ENCODE measurements around the gene CCN2. TPM values are rescaled to one million over a fixed set of nuclear protein-coding genes. Genes with fewer than 3 reads are reported as not detected.

Gene CCN2
- total RNA-seq, 1 donor from 2014 or later, result 683 TPM

Other genes starting within 250 kb of the CCN2 start
- not detected in 3 replicates for gene OR2A4, start 250.0 kb downstream of the CCN2 start, total RNA-seq
- 0.16 TPM in 1 of 3 replicates, not detected in the others for gene CTAGE9, start 240.4 kb downstream of the CCN2 start, total RNA-seq
- gene ENPP1, start 143.4 kb downstream of the CCN2 start, total RNA-seq, result 6.6 to 7.2 TPM (median 6.8 TPM) in 3 replicates